GM12878 (cell line): ENCODE data around the gene CDH4.

ENCODE experiments used
- POLR2A ChIP-seq: IDR thresholded peaks from 2 replicates; pipeline ENCODE4 v1.6.1; 2011; ENCODE audit warnings: low read depth, mild to moderate bottlenecking, low read length
- POLR2AphosphoS5 ChIP-seq: IDR thresholded peaks from 2 replicates; pipeline ENCODE4 v1.6.1; 2011; ENCODE audit warnings: mild to moderate bottlenecking, low read length, inconsistent platforms
- RAD21 ChIP-seq: IDR thresholded peaks from 2 replicates; pipeline ENCODE4 v1.6.1; 2011; ENCODE audit warnings: mild to moderate bottlenecking, low read depth, low read length, moderate library complexity; ENCODE audit not compliant: insufficient read depth
- RFX5 ChIP-seq: IDR thresholded peaks from 2 replicates; pipeline ENCODE4 v1.6.1; 2011; ENCODE audit warnings: low read depth, low read length, improper control_type of control experiment
- SP1 ChIP-seq: IDR thresholded peaks from one replicate; pipeline ENCODE4 v1.6.1; 2011; ENCODE audit warnings: low read depth, low read length
- TBL1XR1 ChIP-seq: IDR thresholded peaks from 2 replicates; pipeline ENCODE4 v1.6.1; 2012; ENCODE audit warnings: low read depth, low read length, improper control_type of control experiment
- TF ChIP-seq, protein P1 (sequence below), 3 experiments: IDR thresholded peaks in 2 of 3; conservative IDR thresholded peaks in 1 of 3; 2 replicates each; pipeline ENCODE4 v1.5.1; 2011; ENCODE audit warnings: low read depth in 3 of 3, low read length in 3 of 3, mild to moderate bottlenecking in 3 of 3, control low read depth in 2 of 3, moderate library complexity in 2 of 3, inconsistent platforms in 1 of 3, mixed read lengths in 1 of 3; ENCODE audit not compliant: control insufficient read depth in 2 of 3, insufficient read depth in 1 of 3; ENCODE audit errors: extremely low read depth in 1 of 3
- TF ChIP-seq, protein P2 (sequence below): fragments of 450-650 bp; IDR thresholded peaks from 2 replicates; pipeline ENCODE4 v1.6.1; 2017; ENCODE audit warnings: borderline replicate concordance

DNA sequence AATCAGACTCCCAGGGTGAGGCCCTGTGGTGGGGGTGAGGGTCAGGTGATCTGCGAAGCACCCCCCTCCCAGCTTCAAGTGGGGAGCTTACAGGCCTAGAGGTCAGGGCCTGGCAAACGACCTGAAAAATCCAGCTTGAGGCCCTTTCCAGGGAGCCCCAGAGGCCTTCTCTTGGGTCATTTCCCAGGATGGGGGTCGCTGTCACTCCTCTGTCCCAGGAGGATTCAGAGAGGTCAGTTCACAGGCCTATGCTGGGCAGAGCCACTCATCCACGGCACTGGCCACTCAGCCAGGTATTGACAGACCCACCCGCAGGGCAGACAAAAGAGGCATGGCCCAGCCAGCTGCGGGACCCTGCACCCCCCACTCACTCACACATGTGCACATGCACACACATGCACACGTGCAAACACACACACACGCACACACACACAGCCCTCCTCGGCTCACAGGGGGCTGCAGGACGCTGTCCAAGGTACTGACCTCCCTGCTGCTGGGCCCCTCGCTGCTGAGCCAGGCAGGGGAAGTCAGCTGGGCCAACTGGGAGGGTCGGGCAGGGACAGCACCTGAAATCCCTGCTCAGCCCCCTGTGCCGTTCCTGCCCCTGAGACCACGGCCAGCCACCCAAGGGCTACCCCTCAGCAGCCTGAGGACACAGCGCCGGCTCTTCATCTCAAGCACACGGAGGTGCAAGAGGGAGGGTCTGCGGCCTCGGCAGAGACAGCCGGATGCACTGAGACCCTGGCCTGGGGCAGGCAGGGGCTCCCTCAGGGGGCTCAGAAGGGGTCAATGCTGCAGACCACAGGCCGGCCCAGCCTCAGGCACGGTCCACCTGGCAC lies 699.9 kb downstream of the CDH4 start:
- TF ChIP-seq, protein P1, sequence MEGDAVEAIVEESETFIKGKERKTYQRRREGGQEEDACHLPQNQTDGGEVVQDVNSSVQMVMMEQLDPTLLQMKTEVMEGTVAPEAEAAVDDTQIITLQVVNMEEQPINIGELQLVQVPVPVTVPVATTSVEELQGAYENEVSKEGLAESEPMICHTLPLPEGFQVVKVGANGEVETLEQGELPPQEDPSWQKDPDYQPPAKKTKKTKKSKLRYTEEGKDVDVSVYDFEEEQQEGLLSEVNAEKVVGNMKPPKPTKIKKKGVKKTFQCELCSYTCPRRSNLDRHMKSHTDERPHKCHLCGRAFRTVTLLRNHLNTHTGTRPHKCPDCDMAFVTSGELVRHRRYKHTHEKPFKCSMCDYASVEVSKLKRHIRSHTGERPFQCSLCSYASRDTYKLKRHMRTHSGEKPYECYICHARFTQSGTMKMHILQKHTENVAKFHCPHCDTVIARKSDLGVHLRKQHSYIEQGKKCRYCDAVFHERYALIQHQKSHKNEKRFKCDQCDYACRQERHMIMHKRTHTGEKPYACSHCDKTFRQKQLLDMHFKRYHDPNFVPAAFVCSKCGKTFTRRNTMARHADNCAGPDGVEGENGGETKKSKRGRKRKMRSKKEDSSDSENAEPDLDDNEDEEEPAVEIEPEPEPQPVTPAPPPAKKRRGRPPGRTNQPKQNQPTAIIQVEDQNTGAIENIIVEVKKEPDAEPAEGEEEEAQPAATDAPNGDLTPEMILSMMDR (IDR thresholded peaks at IDR 0.05 in 2 of 3, conservative IDR thresholded peaks at IDR 0.05 in 1 of 3; ENCODE audit: control insufficient read depth in 2 of 3, extremely low read depth in 1 of 3, insufficient read depth in 1 of 3, low read depth in 3 of 3, low read length in 3 of 3): no peak
- TF ChIP-seq SP1 (no peak), POLR2AphosphoS5 (no peak), RAD21 (no peak), TBL1XR1 (no peak), POLR2A (no peak), RFX5 (no peak)
- TF ChIP-seq, protein P2, sequence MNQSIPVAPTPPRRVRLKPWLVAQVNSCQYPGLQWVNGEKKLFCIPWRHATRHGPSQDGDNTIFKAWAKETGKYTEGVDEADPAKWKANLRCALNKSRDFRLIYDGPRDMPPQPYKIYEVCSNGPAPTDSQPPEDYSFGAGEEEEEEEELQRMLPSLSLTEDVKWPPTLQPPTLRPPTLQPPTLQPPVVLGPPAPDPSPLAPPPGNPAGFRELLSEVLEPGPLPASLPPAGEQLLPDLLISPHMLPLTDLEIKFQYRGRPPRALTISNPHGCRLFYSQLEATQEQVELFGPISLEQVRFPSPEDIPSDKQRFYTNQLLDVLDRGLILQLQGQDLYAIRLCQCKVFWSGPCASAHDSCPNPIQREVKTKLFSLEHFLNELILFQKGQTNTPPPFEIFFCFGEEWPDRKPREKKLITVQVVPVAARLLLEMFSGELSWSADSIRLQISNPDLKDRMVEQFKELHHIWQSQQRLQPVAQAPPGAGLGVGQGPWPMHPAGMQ: no peak
